Hepatocyte (in vitro differentiated cells): ENCODE results near the gene EPHA1. TPM values are rescaled to one million over a fixed set of nuclear protein-coding genes. Genes with fewer than 3 reads are reported as not detected.

ENCODE experiments used
- DNase-seq: peaks from one replicate; pipeline ENCODE4 v3.0.0-alpha.2; 2016; ENCODE audit warnings: low spot score
- H2AFZ ChIP-seq: fragments of 200-600 bp; sonication (generic); 2 replicates; pipeline ENCODE4 v1.6.0; 2016; ENCODE audit warnings: antibody characterized with exemption, mild to moderate bottlenecking
- H3K27ac ChIP-seq: fragments of 200-600 bp; sonication (generic); 2 replicates; pipeline ENCODE4 v1.5.1; 2016; ENCODE audit warnings: mild to moderate bottlenecking
- H3K27me3 ChIP-seq: fragments of 200-600 bp; sonication (generic); 2 replicates; pipeline ENCODE4 v1.6.1; 2016
- H3K36me3 ChIP-seq: fragments of 200-600 bp; sonication (generic); replicated peaks from 2 replicates; pipeline ENCODE4 v1.5.1; 2016; ENCODE audit warnings: low read depth; ENCODE audit not compliant: insufficient read depth
- H3K4me1 ChIP-seq: fragments of 200-600 bp; sonication (generic); 2 replicates; pipeline ENCODE4 v1.5.1; 2016; ENCODE audit warnings: mild to moderate bottlenecking, moderate library complexity; ENCODE audit not compliant: insufficient read depth
- H3K4me2 ChIP-seq: fragments of 200-600 bp; sonication (generic); 2 replicates; pipeline ENCODE4 v1.6.0; 2016
- H3K4me3 ChIP-seq: fragments of 200-600 bp; sonication (generic); 2 replicates; pipeline ENCODE4 v1.5.1; 2016; ENCODE audit warnings: mild to moderate bottlenecking
- H3K79me2 ChIP-seq: fragments of 200-600 bp; sonication (generic); 2 replicates; pipeline ENCODE4 v1.6.0; 2017; ENCODE audit warnings: mild to moderate bottlenecking
- H3K9me2 ChIP-seq: fragments of 200-600 bp; sonication (generic); replicated peaks from 2 replicates; pipeline ENCODE4 v1.6.0; 2017; ENCODE audit warnings: mild to moderate bottlenecking; ENCODE audit not compliant: insufficient read depth
- H3K9me3 ChIP-seq: fragments of 200-600 bp; sonication (generic); 2 replicates; pipeline ENCODE4 v1.5.1; 2016; ENCODE audit warnings: low read depth, mild to moderate bottlenecking
- H4K20me1 ChIP-seq: fragments of 200-600 bp; sonication (generic); 2 replicates; pipeline ENCODE4 v1.6.0; 2016; ENCODE audit warnings: mild to moderate bottlenecking; ENCODE audit not compliant: insufficient read depth, poor library complexity, severe bottlenecking
- CTCF ChIP-seq: fragments of 200-600 bp; sonication (generic); IDR thresholded peaks from 2 replicates; pipeline ENCODE4 v1.5.1; 2016; ENCODE audit warnings: antibody characterized with exemption, mild to moderate bottlenecking; ENCODE audit not compliant: poor library complexity
- EZH2 ChIP-seq: fragments of 200-600 bp; sonication (generic); IDR thresholded peaks from 2 replicates; pipeline ENCODE4 v1.6.1; 2016; ENCODE audit warnings: antibody characterized with exemption, mild to moderate bottlenecking, borderline replicate concordance
- EZH2phosphoT487 ChIP-seq: fragments of 200-600 bp; sonication (generic); IDR thresholded peaks from one replicate; pipeline ENCODE4 v1.6.1; 2018; ENCODE audit warnings: antibody characterized with exemption, mild to moderate bottlenecking, low read depth, moderate library complexity; ENCODE audit not compliant: unreplicated experiment, severe bottlenecking
- WGBS: methylation state at CpG from one replicate; pipeline ENCODE4 v1.1.6; 2016; ENCODE audit warnings: low lambda C conversion rate; ENCODE audit errors: missing lambda C conversion rate; 5-methylcytosine and 5-hydroxymethylcytosine counted together
- polyA plus RNA-seq: library from polyadenylated mRNA; unstranded; fragments of >200 nt; fragmentation: Nextera tagmentation; extraction: Ambion mirVana; gene quantifications from 2 replicates; pipeline ENCODE4 v1.2.1, GENCODE V29; 2016
- total RNA-seq: library from RNA; depleted of rRNA; stranded (reverse); fragments of >200 nt; gene quantifications from 2 replicates; pipeline ENCODE4 v1.2.3, GENCODE V29; 2014

The EPHA1 gene
- total and polyA plus RNA-seq, 2 experiments from 2014 or later = 34.2 to 42.9 TPM

- H3K4me1 ChIP-seq = peaks cover 41% of the 10 kb centered on the region
- H3K27ac ChIP-seq = peak within 1 kb of the TSS; percentile 100
These were observed 27.8 kb downstream of the EPHA1 start, which contains the start of gene ZYX for GRCh38 chr7:143380646-143381426. Gene ZYX (plus strand): TSS chr7:143381345. CDS start chr7:143381572, 227 bp downstream.

GRCh38 chr7:143380260-143380645 lies 28.4 kb downstream of the EPHA1 start:
- Histone ChIP-seq H3K27me3 (no peaks in the 10 kb centered on the region), H3K4me3 (peak overlapping the region; percentile 100), H3K4me2 (peak overlapping the region; percentile 89), H3K4me1 (peaks cover 40% of the 10 kb centered on the region), H3K9me2 (no peaks in the 10 kb centered on the region), H3K9me3 (no peaks in the 10 kb centered on the region), H3K27ac (peak overlapping the region; percentile 100), H4K20me1 (peaks cover 34% of the 10 kb centered on the region), H2AFZ (peak overlapping the region; percentile 85), H3K36me3 (no peaks in the 10 kb centered on the region), H3K79me2 (peaks cover 49% of the 10 kb centered on the region)
- 0% methylated on average over 29 of the region's 35 CpGs for WGBS
- DNase-seq = peak; percentile 93
- no peak for TF ChIP-seq EZH2
- peak; percentile 95 for TF ChIP-seq CTCF

More at GRCh38 chr7:143380646-143381426, 27.8 kb downstream of the EPHA1 start, which contains the start of gene ZYX:
- H4K20me1 ChIP-seq = peaks cover 37% of the 10 kb centered on the region
- no peaks in the 10 kb centered on the region for H3K9me3 ChIP-seq
- H3K79me2 ChIP-seq = peaks cover 53% of the 10 kb centered on the region
- H3K27me3 ChIP-seq = no peaks in the 10 kb centered on the region
- peak; percentile 97 for DNase-seq
- H3K4me3 ChIP-seq = peak within 1 kb of the TSS; percentile 100
- peak within 1 kb of the TSS; percentile 89 for H2AFZ ChIP-seq
- H3K9me2 ChIP-seq = no peaks in the 10 kb centered on the region
- no peaks in the 10 kb centered on the region for H3K36me3 ChIP-seq
- H3K4me2 ChIP-seq = peak within 1 kb of the TSS; percentile 89
- TF ChIP-seq EZH2phosphoT487 (no peak), CTCF (no peak), EZH2 (no peak)
- 2% methylated on average over 40 of the region's 72 CpGs for WGBS

GRCh38 chr7:143379611-143380259 lies 28.9 kb downstream of the EPHA1 start:
- Histone ChIP-seq H3K9me2 (no peaks in the 10 kb centered on the region), H3K9me3 (no peaks in the 10 kb centered on the region), H4K20me1 (peaks cover 29% of the 10 kb centered on the region), H3K4me1 (peaks cover 35% of the 10 kb centered on the region), H3K4me2 (peak overlapping the region; percentile 89), H3K79me2 (peaks cover 44% of the 10 kb centered on the region), H3K27me3 (no peaks in the 10 kb centered on the region), H2AFZ (peak overlapping the region; percentile 29), H3K36me3 (no peaks in the 10 kb centered on the region), H3K4me3 (peak overlapping the region; percentile 33), H3K27ac (peak overlapping the region; percentile 100)
- TF ChIP-seq EZH2 (no peak), EZH2phosphoT487 (no peak), CTCF (no peak)
- no peak for DNase-seq
- 39% methylated on average over 15 of the region's 15 CpGs for WGBS
